DOHH2 (cell line): ENCODE data around the gene C1QTNF8.

Experiments
- H3F3A ChIP-seq: fragments of 200-600 bp; sonication (generic), shearing (Covaris generic); 2 replicates; pipeline ENCODE4 v1.6.0; 2016; ENCODE audit warnings: antibody characterized with exemption, mild to moderate bottlenecking; ENCODE audit not compliant: control insufficient read depth, insufficient read depth
- H3K27ac ChIP-seq: fragments of 200-600 bp; sonication (generic); 2 replicates; pipeline ENCODE4 v1.5.1; 2014; ENCODE audit warnings: low read depth, mild to moderate bottlenecking, low read length, moderate library complexity
- H3K27me3 ChIP-seq: fragments of 200-600 bp; sonication (generic); 2 replicates; pipeline ENCODE4 v1.6.1; 2014; ENCODE audit warnings: mild to moderate bottlenecking, low read length, mixed read lengths; ENCODE audit not compliant: control insufficient read depth
- H3K36me3 ChIP-seq: fragments of 200-600 bp; sonication (generic); 2 replicates; pipeline ENCODE4 v1.6.1; 2014; ENCODE audit warnings: mild to moderate bottlenecking, low read length, moderate library complexity, mixed read lengths; ENCODE audit not compliant: control insufficient read depth
- H3K4me1 ChIP-seq: fragments of 200-600 bp; sonication (generic); 2 replicates; pipeline ENCODE4 v1.6.1; 2014; ENCODE audit warnings: mild to moderate bottlenecking, low read length, mixed read lengths; ENCODE audit not compliant: control insufficient read depth
- H3K4me2 ChIP-seq: fragments of 200-600 bp; sonication (generic); 2 replicates; pipeline ENCODE4 v1.6.0; 2014; ENCODE audit warnings: mild to moderate bottlenecking, low read length, moderate library complexity
- H3K4me3 ChIP-seq: fragments of 200-600 bp; sonication (generic); 2 replicates; pipeline ENCODE4 v1.5.1; 2014; ENCODE audit warnings: mild to moderate bottlenecking, low read length, mixed read lengths
- H3K79me2 ChIP-seq: fragments of 200-600 bp; sonication (generic); 2 replicates; pipeline ENCODE4 v1.6.1; 2014; ENCODE audit warnings: mild to moderate bottlenecking, low read length, mixed read lengths; ENCODE audit not compliant: control insufficient read depth
- H3K9me2 ChIP-seq: fragments of 200-600 bp; sonication (generic); replicated peaks from 2 replicates; pipeline ENCODE4 v1.6.1; 2014; ENCODE audit warnings: mild to moderate bottlenecking, low read length, mixed read lengths; ENCODE audit not compliant: control insufficient read depth
- H3K9me3 ChIP-seq: fragments of 200-600 bp; sonication (generic); 2 replicates; pipeline ENCODE4 v1.6.1; 2014; ENCODE audit warnings: antibody characterized with exemption, low read length, mixed read lengths; ENCODE audit not compliant: control insufficient read depth, insufficient read depth
- H4K20me1 ChIP-seq: fragments of 200-600 bp; sonication (generic); 2 replicates; pipeline ENCODE4 v1.6.0; 2014; ENCODE audit warnings: low read depth, mild to moderate bottlenecking, antibody characterized with exemption, low read length, moderate library complexity; ENCODE audit not compliant: control insufficient read depth, insufficient read depth
- CTCF ChIP-seq: fragments of 200-600 bp; sonication (generic); IDR thresholded peaks from one replicate; pipeline ENCODE4 v1.5.1; 2014; ENCODE audit warnings: antibody characterized with exemption, mild to moderate bottlenecking, low read depth, low read length; ENCODE audit not compliant: poor library complexity, severe bottlenecking
- EZH2phosphoT487 ChIP-seq: fragments of 200-600 bp; sonication (generic); IDR thresholded peaks from 2 replicates; pipeline ENCODE4 v1.6.1; 2017; ENCODE audit warnings: borderline replicate concordance, mild to moderate bottlenecking, antibody characterized with exemption, low read length, moderate library complexity, mixed read lengths

Gene C1QTNF8

GRCh38 chr16:1082266-1082951 is 13.6 kb downstream of the C1QTNF8 start:
- H3K4me3 ChIP-seq: no peak overlapping the region
- no peak overlapping the region for H3K4me2 ChIP-seq

GRCh38 chr16:1081734-1082265 is 14.2 kb downstream of the C1QTNF8 start:
- Histone ChIP-seq H3K27me3 (no peaks in the 10 kb centered on the region), H3K79me2 (no peaks in the 10 kb centered on the region), H3F3A (no peaks in the 10 kb centered on the region), H3K4me2 (no peak overlapping the region), H3K27ac (no peak overlapping the region), H3K36me3 (no peaks in the 10 kb centered on the region), H3K4me3 (no peak overlapping the region), H3K9me3 (no peaks in the 10 kb centered on the region), H3K4me1 (no peaks in the 10 kb centered on the region), H4K20me1 (no peaks in the 10 kb centered on the region), H3K9me2 (no peaks in the 10 kb centered on the region)
- TF ChIP-seq CTCF (no peak), EZH2phosphoT487 (no peak)

More at GRCh38 chr16:1082266-1082951, 13.6 kb downstream of the C1QTNF8 start:
- Histone ChIP-seq H3K27me3 (no peaks in the 10 kb centered on the region), H3K4me1 (no peaks in the 10 kb centered on the region), H3F3A (no peaks in the 10 kb centered on the region), H3K9me3 (no peaks in the 10 kb centered on the region), H3K27ac (no peak overlapping the region), H3K79me2 (no peaks in the 10 kb centered on the region), H3K9me2 (no peaks in the 10 kb centered on the region), H4K20me1 (no peaks in the 10 kb centered on the region), H3K36me3 (no peaks in the 10 kb centered on the region)
- no peak for TF ChIP-seq CTCF
- TF ChIP-seq EZH2phosphoT487: no peak

DNA sequence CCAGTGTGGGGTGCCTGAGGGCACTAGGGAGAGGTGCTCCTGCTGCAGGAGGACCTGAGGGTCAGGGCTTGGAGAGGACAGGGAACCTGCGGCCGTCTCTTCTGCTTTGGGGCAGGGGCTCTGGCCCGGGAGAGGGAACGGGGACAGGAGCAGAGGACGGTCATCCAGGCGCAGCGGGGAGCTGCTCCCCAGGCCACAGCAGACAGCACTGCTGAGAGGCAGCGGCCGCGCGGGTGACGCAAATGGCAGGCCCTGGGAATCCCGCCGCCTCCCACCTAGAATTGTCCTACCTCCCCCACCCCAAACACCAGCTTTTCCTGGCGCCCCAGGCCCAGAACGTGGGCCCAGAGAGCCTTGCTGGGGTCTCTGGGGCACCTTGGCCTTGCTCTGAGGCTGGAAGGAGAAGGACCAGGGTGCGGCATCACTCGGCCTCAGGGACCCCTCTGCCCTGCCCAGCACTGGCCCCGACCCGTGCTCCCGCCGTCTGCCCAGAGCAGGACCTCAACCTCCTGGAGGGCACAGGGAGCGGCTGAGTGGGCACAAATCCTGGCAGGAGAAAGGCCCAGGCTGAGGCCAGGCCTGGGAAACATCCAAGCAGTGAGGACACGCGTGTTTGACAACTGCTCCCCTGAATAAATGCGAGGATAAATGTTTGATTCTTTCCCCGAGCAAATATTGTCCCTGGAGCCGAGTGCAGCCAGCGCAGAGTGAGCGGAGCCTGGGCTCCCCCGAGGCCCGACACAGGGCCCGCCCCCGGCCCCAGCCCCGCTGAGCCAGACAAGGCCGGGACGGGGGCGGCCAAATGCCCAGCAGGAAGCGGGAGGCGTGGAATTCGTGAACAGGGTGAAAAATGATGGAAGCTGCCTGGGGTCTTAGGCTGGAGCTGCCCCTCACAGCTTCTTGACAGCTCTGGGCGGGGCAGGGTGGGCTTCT is 15.0 kb downstream of the C1QTNF8 start:
- no peak for TF ChIP-seq EZH2phosphoT487
- no peak for TF ChIP-seq CTCF
- no peak overlapping the region for H3K27ac ChIP-seq
- no peak overlapping the region for H3K4me2 ChIP-seq

More for the DNA sequence above, 15.0 kb downstream of the C1QTNF8 start:
- H3F3A ChIP-seq: no peaks in the 10 kb centered on the region
- H4K20me1 ChIP-seq: no peaks in the 10 kb centered on the region
- no peaks in the 10 kb centered on the region for H3K27me3 ChIP-seq
- no peaks in the 10 kb centered on the region for H3K4me1 ChIP-seq
- H3K4me3 ChIP-seq: no peak overlapping the region
- no peaks in the 10 kb centered on the region for H3K9me2 ChIP-seq
- H3K36me3 ChIP-seq: no peaks in the 10 kb centered on the region
- no peaks in the 10 kb centered on the region for H3K9me3 ChIP-seq
- no peaks in the 10 kb centered on the region for H3K79me2 ChIP-seq
